CD4-positive, alpha-beta T cell (primary cell): ENCODE data around the gene AKIRIN1. TPM values are rescaled to one million over a fixed set of nuclear protein-coding genes. Genes with fewer than 3 reads are reported as not detected.
"Not testable (repeated sequence)": the region's sequence is repeated elsewhere in the genome, so short reads cannot be mapped to it uniquely, and the experiment has no call there.

Experiments
- ATAC-seq: fragments of 200-7000 bp; cut with Tn5 transposase; one replicate; pipeline ENCODE4 v1.10.0; 2022; ENCODE audit warnings: mild to moderate bottlenecking; ENCODE audit not compliant: poor library complexity
- CTCF ChIA-PET: fragments of 350-600 bp; sonication (Branson Sonifier 250); formaldehyde crosslinking; loops from one replicate; lab custom pipeline; 2021; ENCODE audit warnings: antibody characterized with exemption, inconsistent platforms; lab: Charles Lee
- POLR2A ChIA-PET: fragments of 350-600 bp; sonication (Branson Sonifier 250); formaldehyde crosslinking; loops from one replicate; lab custom pipeline; 2021; ENCODE audit warnings: antibody characterized with exemption, inconsistent platforms; lab: Charles Lee
- DNase-seq, 14 experiments: peaks; one replicate each; pipeline ENCODE4 v3.0.0-alpha.2; 2013 to 2020; ENCODE audit warnings: mixed read lengths in 2 of 14
- H3K27ac ChIP-seq, 2 donors: one replicate each; pipeline versions ENCODE4 v1.5.1 to v1.7.0; 2013; ENCODE audit warnings: low read length in 2 of 2, low read depth in 1 of 2, mild to moderate bottlenecking in 1 of 2
- H3K27me3 ChIP-seq, 2 experiments: 1 replicate in 1 of 2; 2 replicates in 1 of 2; pipeline versions ENCODE4 v1.6.1 to v1.7.0; 2013; ENCODE audit warnings: low read length in 2 of 2, control low read depth in 1 of 2, mild to moderate bottlenecking in 1 of 2, moderate library complexity in 1 of 2; ENCODE audit not compliant: insufficient read depth in 2 of 2, control insufficient read depth in 1 of 2
- H3K36me3 ChIP-seq: one replicate; pipeline ENCODE4 v1.6.1; 2013; ENCODE audit warnings: low read length, control low read depth; ENCODE audit not compliant: insufficient read depth
- H3K4me1 ChIP-seq: one replicate; pipeline ENCODE4 v1.6.1; 2013; ENCODE audit warnings: low read length, control low read depth; ENCODE audit not compliant: insufficient read depth
- H3K4me3 ChIP-seq: one replicate; pipeline ENCODE4 v1.5.1; 2013; ENCODE audit warnings: mild to moderate bottlenecking, low read length, moderate library complexity
- H3K9me3 ChIP-seq, 2 experiments: 1 replicate in 1 of 2; 2 replicates in 1 of 2; pipeline versions ENCODE4 v1.6.1 to v1.7.0; 2013; ENCODE audit warnings: low read length in 2 of 2, mild to moderate bottlenecking in 2 of 2, control low read depth in 1 of 2, moderate library complexity in 1 of 2; ENCODE audit not compliant: control insufficient read depth in 1 of 2, insufficient read depth in 1 of 2
- H3K27ac Mint-ChIP-seq: one replicate; pipeline ENCODE4 v1.8.0; 2020; ENCODE audit warnings: mixed read lengths
- H3K27me3 Mint-ChIP-seq: one replicate; pipeline ENCODE4 v1.8.0; 2021; ENCODE audit warnings: mixed read lengths
- H3K36me3 Mint-ChIP-seq: one replicate; pipeline ENCODE4 v1.8.0; 2021; ENCODE audit warnings: low read depth, mixed read lengths
- H3K4me1 Mint-ChIP-seq: one replicate; pipeline ENCODE4 v1.8.0; 2021; ENCODE audit warnings: low read depth, mixed read lengths
- H3K4me3 Mint-ChIP-seq: one replicate; pipeline ENCODE4 v1.8.0; 2020; ENCODE audit warnings: mild to moderate bottlenecking, mixed read lengths
- H3K9me3 Mint-ChIP-seq: one replicate; pipeline ENCODE4 v1.8.0; 2020; ENCODE audit warnings: mixed read lengths
- intact Hi-C, 2 experiments: fragments of 100-400 bp; cut with DNase I in 1 of 2; cut with micrococcal nuclease in 1 of 2; formaldehyde crosslinking; loops; one replicate each; pipeline versions ENCODE4 v1.15.1 to v1.9.0; 2023 to 2025; cut with DNase I, micrococcal nuclease
- total RNA-seq, 174 experiments: library from RNA in 2 of 174; stranded (reverse) in 2 of 174; gene quantifications; one replicate each; pipeline ENCODE4 v1.2.3 and lab custom pipeline; 2021 to 2026
- TF ChIP-seq, protein P1 (sequence below): fragments of 200-600 bp; IDR thresholded peaks from one replicate; pipeline ENCODE4 v1.8.0; 2022; ENCODE audit warnings: antibody characterized with exemption, mild to moderate bottlenecking

The AKIRIN1 gene
- total RNA-seq, 2 experiments from 2014 or later: 108 to 112 TPM

DNA sequence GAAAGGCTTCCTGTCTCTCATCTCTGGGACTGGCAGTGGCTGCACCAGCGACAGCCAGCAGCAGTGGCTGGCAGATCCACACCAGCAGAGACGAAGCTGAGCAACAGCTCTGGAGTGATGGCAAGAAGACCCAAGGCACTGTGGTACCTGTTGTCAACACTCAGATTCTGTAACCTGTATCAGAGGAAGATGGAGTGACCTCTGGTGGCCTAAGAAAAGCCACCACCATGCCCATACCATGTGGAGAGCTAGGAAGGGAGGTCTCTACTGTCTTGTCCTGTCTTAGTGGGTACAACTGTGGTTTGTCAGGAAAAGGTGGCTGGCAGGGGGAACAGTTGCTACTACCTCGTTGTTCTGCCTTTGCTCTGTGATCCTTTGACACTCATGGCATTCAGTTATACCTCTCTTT lies 26.9 kb upstream of the AKIRIN1 start:
- CTCF ChIA-PET: interaction anchor here (1.1 to 1.6 kb wide), 3 partner anchors 14 to 107 kb away, joined by 3 to 10 read pairs (median 8); no protein-coding TSS in a partner anchor
- Histone ChIP-seq H3K4me1 (peaks cover 5% of the 10 kb centered on the region), H3K4me3 (no peak overlapping the region), H3K9me3 (no peaks in the 10 kb centered on the region), H3K27ac (no peak overlapping the region), H3K27me3 (no peaks in the 10 kb centered on the region), H3K36me3 (no peaks in the 10 kb centered on the region)
- peak in 5 of 14 experiments; percentile 1 to 45 (median 22) for DNase-seq
- ATAC-seq: peak; percentile 62
- Mint-ChIP-seq H3K4me1 (peaks cover 11% of the 10 kb centered on the region), H3K36me3 (no peaks in the 10 kb centered on the region), H3K27me3 (no peaks in the 10 kb centered on the region), H3K9me3 (no peaks in the 10 kb centered on the region), H3K27ac (no peak overlapping the region), H3K4me3 (no peak overlapping the region)
- POLR2A ChIA-PET: no interaction called here
- intact Hi-C loops: no loop called here
- TF ChIP-seq, protein P1, sequence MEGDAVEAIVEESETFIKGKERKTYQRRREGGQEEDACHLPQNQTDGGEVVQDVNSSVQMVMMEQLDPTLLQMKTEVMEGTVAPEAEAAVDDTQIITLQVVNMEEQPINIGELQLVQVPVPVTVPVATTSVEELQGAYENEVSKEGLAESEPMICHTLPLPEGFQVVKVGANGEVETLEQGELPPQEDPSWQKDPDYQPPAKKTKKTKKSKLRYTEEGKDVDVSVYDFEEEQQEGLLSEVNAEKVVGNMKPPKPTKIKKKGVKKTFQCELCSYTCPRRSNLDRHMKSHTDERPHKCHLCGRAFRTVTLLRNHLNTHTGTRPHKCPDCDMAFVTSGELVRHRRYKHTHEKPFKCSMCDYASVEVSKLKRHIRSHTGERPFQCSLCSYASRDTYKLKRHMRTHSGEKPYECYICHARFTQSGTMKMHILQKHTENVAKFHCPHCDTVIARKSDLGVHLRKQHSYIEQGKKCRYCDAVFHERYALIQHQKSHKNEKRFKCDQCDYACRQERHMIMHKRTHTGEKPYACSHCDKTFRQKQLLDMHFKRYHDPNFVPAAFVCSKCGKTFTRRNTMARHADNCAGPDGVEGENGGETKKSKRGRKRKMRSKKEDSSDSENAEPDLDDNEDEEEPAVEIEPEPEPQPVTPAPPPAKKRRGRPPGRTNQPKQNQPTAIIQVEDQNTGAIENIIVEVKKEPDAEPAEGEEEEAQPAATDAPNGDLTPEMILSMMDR: no peak

DNA sequence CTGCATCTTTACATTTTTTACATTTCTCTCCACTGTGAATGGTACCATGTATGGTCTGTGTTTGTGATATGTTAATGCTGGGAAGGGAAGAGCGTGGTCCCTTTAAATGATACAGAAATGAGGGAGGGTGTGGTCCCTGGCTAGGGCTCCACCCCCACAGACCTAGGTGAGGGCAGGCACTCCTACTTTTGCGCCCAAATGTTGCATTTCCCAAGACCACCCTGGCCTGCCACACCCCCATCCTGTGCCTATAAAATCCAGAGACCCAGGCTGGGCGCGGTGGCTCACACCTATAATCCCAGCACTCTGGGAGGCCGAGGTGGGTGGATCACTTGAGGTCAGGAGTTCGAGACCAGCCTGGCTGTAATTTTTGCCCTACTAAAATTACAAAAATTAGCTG lies 17.9 kb upstream of the AKIRIN1 start:
- DNase-seq, CTCF ChIA-PET, H3K4me3 Mint-ChIP-seq, H3K27me3 ChIP-seq, ATAC-seq, H3K27ac ChIP-seq, H3K36me3 Mint-ChIP-seq, H3K27me3 Mint-ChIP-seq, H3K27ac Mint-ChIP-seq, H3K9me3 ChIP-seq, H3K36me3 ChIP-seq, H3K9me3 Mint-ChIP-seq, H3K4me3 ChIP-seq, POLR2A ChIA-PET: not testable (repeated sequence)
- peaks cover 18% of the 10 kb centered on the region for H3K4me1 ChIP-seq
- intact Hi-C loops: loop anchor here in 1 of 2 experiments (10.0 kb wide), 1 partner anchor 52 kb away; the partner anchor contains the start of gene NDUFS5
- peaks cover 13% of the 10 kb centered on the region for H3K4me1 Mint-ChIP-seq

DNA sequence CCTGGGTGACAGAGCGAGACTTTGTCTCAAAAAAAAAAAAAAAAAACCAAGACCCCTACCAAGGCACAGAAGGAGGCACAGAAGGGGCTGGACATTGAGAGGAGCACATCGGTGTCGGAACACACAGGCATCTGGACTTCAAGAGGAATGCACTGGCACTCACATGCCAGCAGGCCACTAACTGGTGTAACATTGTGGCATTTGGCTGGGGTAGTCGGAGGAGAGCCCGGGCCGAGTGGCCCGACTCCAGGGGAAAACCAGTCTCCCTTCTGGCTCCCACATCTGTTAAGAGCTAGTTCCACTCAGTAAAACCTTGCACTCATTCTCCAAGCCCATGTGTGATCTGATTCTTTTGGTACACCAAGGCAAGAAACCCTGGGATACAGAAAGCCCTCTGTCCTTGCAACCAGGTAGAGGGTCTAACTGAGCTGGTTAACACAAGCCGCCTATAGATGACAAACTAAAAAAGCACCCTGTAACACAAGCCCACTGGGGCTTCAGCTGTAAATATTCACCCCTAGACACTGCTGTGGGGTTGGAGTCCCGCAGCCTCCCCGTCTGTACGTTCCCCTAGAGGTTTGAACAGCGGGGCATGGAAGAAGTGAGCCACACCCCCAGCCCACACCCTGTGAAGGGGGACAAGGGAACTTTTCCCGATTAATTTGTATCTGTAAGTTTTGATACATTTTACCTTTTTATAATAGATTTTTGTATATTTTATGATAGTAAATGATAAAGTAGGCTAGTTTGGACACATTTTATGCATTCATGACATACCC lies 17.2 kb upstream of the AKIRIN1 start:
- intact Hi-C loops: loop anchor here in 1 of 2 experiments (10.0 kb wide), 1 partner anchor 51 kb away; the partner anchor contains the start of gene NDUFS5
- Histone ChIP-seq H3K27ac (no peak overlapping the region), H3K27me3 (no peaks in the 10 kb centered on the region), H3K9me3 (peaks cover 9 to 11% of the 10 kb centered on the region in 2 experiments), H3K36me3 (no peaks in the 10 kb centered on the region), H3K4me1 (peaks cover 22% of the 10 kb centered on the region), H3K4me3 (no peak overlapping the region)
- POLR2A ChIA-PET: no interaction called here
- CTCF ChIA-PET: no interaction called here
- Mint-ChIP-seq H3K4me3 (no peak overlapping the region), H3K27me3 (no peaks in the 10 kb centered on the region), H3K27ac (no peak overlapping the region), H3K4me1 (peaks cover 17% of the 10 kb centered on the region), H3K36me3 (peaks cover 9% of the 10 kb centered on the region), H3K9me3 (peaks cover 3% of the 10 kb centered on the region)
- ATAC-seq (no peak), DNase-seq (no peak)
- TF ChIP-seq, protein P1: no peak

DNA sequence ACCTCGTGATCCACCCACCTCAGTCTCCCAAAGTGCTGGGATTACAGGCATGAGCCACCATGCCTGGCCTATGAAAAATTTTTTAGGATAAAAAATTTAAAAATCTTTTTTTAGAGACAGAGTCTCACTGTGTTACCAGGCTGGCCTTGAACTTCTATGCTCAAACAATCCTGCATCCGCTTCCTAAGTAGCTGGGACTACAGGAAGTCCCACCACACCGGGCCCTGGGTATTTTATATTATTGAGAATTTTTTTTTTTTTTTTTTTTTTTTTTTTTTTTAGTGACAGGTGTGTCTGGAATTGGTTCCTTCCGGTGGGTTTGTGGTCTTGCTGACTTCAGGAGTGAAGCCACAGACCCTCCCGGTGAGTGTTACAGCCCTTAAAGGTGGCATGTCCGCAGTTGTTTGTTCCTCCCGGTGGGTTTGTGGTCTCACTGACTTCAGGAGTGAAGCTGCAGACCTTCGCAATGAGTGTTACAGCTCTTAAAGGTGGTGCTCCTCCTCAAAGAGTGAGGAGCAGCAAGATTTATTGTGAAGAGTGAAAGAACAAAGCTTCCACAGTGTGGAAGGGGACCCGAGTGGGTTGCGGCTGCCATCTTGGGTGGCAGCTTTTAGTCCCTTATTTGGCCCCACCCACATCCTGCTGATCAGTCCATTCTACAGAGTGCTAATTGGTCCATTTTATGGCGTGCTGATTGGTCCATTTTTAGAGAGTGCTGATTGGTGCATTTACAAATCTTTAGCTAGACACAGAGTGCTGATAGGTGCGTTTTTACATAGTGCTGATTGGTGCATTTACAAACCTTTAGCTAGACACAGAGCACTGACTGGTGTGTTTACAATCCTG lies 13.5 kb upstream of the AKIRIN1 start:
- intact Hi-C loops: loop anchor here (1.0 to 10.0 kb wide), 3 partner anchors 13 to 47 kb away; partner anchors contain the start of genes AKIRIN1 (in 2 of the 2) and NDUFS5 (in 1 of the 2)
- Mint-ChIP-seq H3K27ac (peak overlapping the region; percentile 93), H3K4me3 (peak overlapping the region; percentile 86), H3K4me1 (peaks cover 22% of the 10 kb centered on the region)
- not testable (repeated sequence) for H3K36me3 ChIP-seq, H3K9me3 Mint-ChIP-seq, H3K36me3 Mint-ChIP-seq, H3K27me3 ChIP-seq, H3K27me3 Mint-ChIP-seq
- H3K27ac ChIP-seq: peak overlapping the region in 1 of 2 donors; percentile 29
- ChIA-PET CTCF (interaction anchor here (1.2 to 2.1 kb wide), 3 partner anchors 14 to 49 kb away, joined by 3 to 10 read pairs (median 5); partner anchors contain the start of gene NDUFS5), POLR2A (interaction anchor here (0.6 to 2.9 kb wide), 12 partner anchors 10 to 1287 kb away, joined by 3 to 31 read pairs (median 4); partner anchors contain the start of genes AKIRIN1, MYCBP, NDUFS5 and RRAGC)
- H3K9me3 ChIP-seq: peaks cover 9 to 13% of the 10 kb centered on the region in 2 experiments
- H3K4me3 ChIP-seq: peak overlapping the region; percentile 10
- ATAC-seq (peak; percentile 80), DNase-seq (peak; percentile 40 to 94 (median 60))
- H3K4me1 ChIP-seq: peaks cover 22% of the 10 kb centered on the region

DNA sequence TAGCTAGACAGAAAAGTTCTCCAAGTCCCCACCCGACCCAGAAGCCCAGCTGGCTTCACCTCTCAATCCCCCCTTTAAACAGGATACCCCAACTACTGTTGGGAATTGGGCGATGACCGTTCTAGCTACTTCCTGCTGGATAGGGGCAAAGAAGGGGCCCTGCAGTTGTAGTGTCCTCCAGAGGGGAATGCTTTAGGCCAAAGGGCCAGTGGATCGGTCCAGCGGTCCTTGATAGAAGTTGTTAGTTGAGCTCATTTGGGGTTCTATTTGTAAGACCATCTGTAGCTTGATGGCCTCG lies 12.9 kb upstream of the AKIRIN1 start:
- Mint-ChIP-seq H3K4me3 (peak overlapping the region; percentile 86), H3K27ac (peak overlapping the region; percentile 93), H3K4me1 (peaks cover 17% of the 10 kb centered on the region)
- H3K36me3 Mint-ChIP-seq, H3K9me3 Mint-ChIP-seq, H3K27me3 ChIP-seq, H3K4me3 ChIP-seq, H3K27me3 Mint-ChIP-seq, ATAC-seq, H3K27ac ChIP-seq, H3K36me3 ChIP-seq: not testable (repeated sequence)
- Histone ChIP-seq H3K4me1 (peaks cover 22% of the 10 kb centered on the region), H3K9me3 (peaks cover 9 to 13% of the 10 kb centered on the region in 2 experiments)
- ChIA-PET CTCF (interaction anchor here (1.2 to 2.1 kb wide), 3 partner anchors 14 to 48 kb away, joined by 3 to 10 read pairs (median 5); partner anchors contain the start of gene NDUFS5), POLR2A (interaction anchor here (0.6 to 2.9 kb wide), 10 partner anchors 10 to 1288 kb away, joined by 3 to 31 read pairs (median 4); partner anchors contain the start of genes AKIRIN1, MYCBP, NDUFS5 and RRAGC)
- DNase-seq: peak in 3 of 14 experiments; percentile 13 to 39 (median 38)
- intact Hi-C loops: loop anchor here in 1 of 2 experiments (10.0 kb wide), 1 partner anchor 47 kb away; the partner anchor contains the start of gene NDUFS5
